Large intestine (tissue), 1 donor: ENCODE measurements around the gene MBOAT1. TPM values are rescaled to one million over a fixed set of nuclear protein-coding genes. Genes with fewer than 3 reads are reported as not detected.

Source experiments
- polyA plus RNA-seq: library from polyadenylated mRNA; unstranded; fragments of 120-200 nt; gene quantifications from one replicate; pipeline ENCODE4 v1.2.1, GENCODE V29; 2013

Gene MBOAT1
- polyA plus RNA-seq, 1 donor = 26.4 TPM

Other genes starting within 250 kb of the MBOAT1 start
- gene E2F3, start 189.4 kb upstream of the MBOAT1 start, polyA plus RNA-seq = 17.9 TPM